Kidney (tissue), 14 donors: ENCODE data around the gene COL23A1. TPM values are rescaled to one million over a fixed set of nuclear protein-coding genes. Genes with fewer than 3 reads are reported as not detected.

Source experiments
- DNase-seq, 5 donors: peaks; one replicate each; pipeline ENCODE4 v3.0.0-alpha.2; 2013 to 2020
- FAIRE-seq: peaks from 2 replicates; lab custom pipeline; 2012; peaks lifted over from hg19 to GRCh38; lab: Jason Lieb, UNC
- H3K27ac ChIP-seq, 2 donors: one replicate each; pipeline ENCODE4 v1.7.0; 2013; ENCODE audit warnings: low read depth in 2 of 2, low read length in 2 of 2, inconsistent platforms in 1 of 2
- H3K27me3 ChIP-seq: one replicate; pipeline ENCODE4 v1.7.1; 2013; ENCODE audit warnings: low read length, inconsistent platforms; ENCODE audit not compliant: control insufficient read depth, insufficient read depth
- H3K36me3 ChIP-seq, 3 donors: one replicate each; pipeline versions ENCODE4 v1.7.0 to v1.7.1; 2013; ENCODE audit warnings: low read length in 3 of 3, control low read depth in 1 of 3, inconsistent platforms in 1 of 3; ENCODE audit not compliant: insufficient read depth in 3 of 3, control insufficient read depth in 2 of 3
- H3K4me1 ChIP-seq, 3 donors: one replicate each; pipeline versions ENCODE4 v1.7.0 to v1.7.1; 2013; ENCODE audit warnings: low read length in 3 of 3, inconsistent platforms in 1 of 3, low read depth in 1 of 3; ENCODE audit not compliant: control insufficient read depth in 2 of 3, insufficient read depth in 2 of 3
- H3K4me3 ChIP-seq, 3 donors: one replicate each; pipeline versions ENCODE4 v1.7.0 to v1.8.1; 2013; ENCODE audit warnings: low read length in 3 of 3, control low read depth in 1 of 3, inconsistent platforms in 1 of 3
- H3K9ac ChIP-seq, 3 donors: one replicate each; pipeline versions ENCODE4 v1.7.0 to v1.7.1; 2013; ENCODE audit warnings: low read length in 3 of 3, control low read depth in 1 of 3, inconsistent platforms in 1 of 3
- H3K9me3 ChIP-seq, 3 donors: one replicate each; pipeline versions ENCODE4 v1.7.0 to v1.7.1; 2013; ENCODE audit warnings: low read length in 3 of 3, control low read depth in 1 of 3, inconsistent platforms in 1 of 3; ENCODE audit not compliant: control insufficient read depth in 2 of 3, insufficient read depth in 1 of 3
- intact Hi-C: fragments of 100-400 bp; cut with DNase I; formaldehyde crosslinking; loops from one replicate; pipeline ENCODE4 v1.11.1; 2022
- polyA plus RNA-seq: library from polyadenylated mRNA; stranded (reverse); fragments of 350-450 nt; fragmentation: Illumina TruSeq; extraction: RNeasy Lipid Tissue Mini Kit (QIAGEN cat#74804); gene quantifications from one replicate; pipeline ENCODE4 v1.2.3, GENCODE V29; 2014; ENCODE audit warnings: low read depth, low replicate concordance; ENCODE audit not compliant: insufficient read depth
- total RNA-seq: library from RNA; stranded (reverse); fragmentation: NEBNext Ultra II Directional; extraction: Animal tissue kit (Norgen Biotek cat#: 25700); gene quantifications from one replicate; pipeline ENCODE4 v1.2.1, GENCODE V29; 2021
- TF ChIP-seq, protein P1 (sequence below): IDR thresholded peaks from 3 replicates; pipeline ENCODE4 v1.5.1; 2012; ENCODE audit warnings: mild to moderate bottlenecking, moderate library complexity, borderline replicate concordance; ENCODE audit not compliant: insufficient read depth; ENCODE audit errors: extremely low read depth
- donor health status: control.
- donor health status: control.
- donor health status: control.
- donor health status: control.
- donor health status: control.
- donor health status: DM: yes; HTN: yes; CAD: no.
- donor health status: Normal renal cell carcinoma (clear cell type).

Gene COL23A1
- total and polyA plus RNA-seq, 2 donors from 2014 or later: 4.1 to 8.7 TPM

DNA sequence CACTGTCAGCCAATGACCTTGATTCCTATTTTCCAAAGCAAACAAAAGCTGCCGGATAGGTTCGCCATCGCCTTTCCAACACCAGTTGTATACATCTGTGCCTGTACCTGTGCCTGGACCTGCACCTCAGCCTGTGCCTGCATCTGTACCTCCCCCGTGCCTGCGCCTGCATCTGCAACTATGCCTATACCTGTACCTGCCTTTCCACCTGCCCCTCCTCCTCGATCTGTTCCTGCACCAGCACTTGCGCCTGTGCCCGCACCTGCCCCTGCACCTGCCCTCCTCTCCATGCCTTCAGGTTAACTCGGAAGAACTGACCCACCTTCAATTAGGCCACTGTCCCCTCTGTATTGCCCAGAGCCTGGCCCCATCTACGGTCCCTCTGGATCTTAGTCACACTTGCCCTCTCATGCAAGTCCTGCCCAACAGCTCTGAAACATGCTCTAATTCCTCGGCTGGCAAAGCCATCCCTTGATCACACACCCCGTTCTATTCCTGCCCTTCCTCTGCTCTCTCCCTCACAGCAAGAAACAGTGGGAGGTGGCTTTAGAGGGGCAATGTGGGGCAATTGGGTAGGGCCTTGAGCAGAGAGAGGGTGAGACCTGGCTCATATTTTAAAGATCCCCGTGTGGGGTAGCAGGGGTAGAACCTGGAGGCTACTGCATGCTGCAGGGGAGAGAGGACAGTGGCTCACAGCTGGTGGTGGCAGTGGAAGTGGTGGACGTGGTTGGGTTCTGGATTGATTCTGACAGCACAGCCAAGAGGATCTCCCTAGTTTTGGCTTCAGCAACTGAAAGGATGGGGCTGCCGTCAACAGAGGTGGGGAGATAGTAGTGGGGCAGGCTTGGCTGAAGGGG lies 298.0 kb downstream of the COL23A1 start:
- Histone ChIP-seq H3K27me3 (no peaks in the 10 kb centered on the region), H3K9ac (no peak overlapping the region), H3K9me3 (peaks cover 0 to 2% (median 0%) of the 10 kb centered on the region in 3 donors), H3K4me1 (peaks cover 0 to 9% (median 8%) of the 10 kb centered on the region in 3 donors), H3K4me3 (no peak overlapping the region), H3K27ac (no peak overlapping the region), H3K36me3 (no peaks in the 10 kb centered on the region)
- TF ChIP-seq, protein P1, sequence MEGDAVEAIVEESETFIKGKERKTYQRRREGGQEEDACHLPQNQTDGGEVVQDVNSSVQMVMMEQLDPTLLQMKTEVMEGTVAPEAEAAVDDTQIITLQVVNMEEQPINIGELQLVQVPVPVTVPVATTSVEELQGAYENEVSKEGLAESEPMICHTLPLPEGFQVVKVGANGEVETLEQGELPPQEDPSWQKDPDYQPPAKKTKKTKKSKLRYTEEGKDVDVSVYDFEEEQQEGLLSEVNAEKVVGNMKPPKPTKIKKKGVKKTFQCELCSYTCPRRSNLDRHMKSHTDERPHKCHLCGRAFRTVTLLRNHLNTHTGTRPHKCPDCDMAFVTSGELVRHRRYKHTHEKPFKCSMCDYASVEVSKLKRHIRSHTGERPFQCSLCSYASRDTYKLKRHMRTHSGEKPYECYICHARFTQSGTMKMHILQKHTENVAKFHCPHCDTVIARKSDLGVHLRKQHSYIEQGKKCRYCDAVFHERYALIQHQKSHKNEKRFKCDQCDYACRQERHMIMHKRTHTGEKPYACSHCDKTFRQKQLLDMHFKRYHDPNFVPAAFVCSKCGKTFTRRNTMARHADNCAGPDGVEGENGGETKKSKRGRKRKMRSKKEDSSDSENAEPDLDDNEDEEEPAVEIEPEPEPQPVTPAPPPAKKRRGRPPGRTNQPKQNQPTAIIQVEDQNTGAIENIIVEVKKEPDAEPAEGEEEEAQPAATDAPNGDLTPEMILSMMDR: no peak
- no peak for FAIRE-seq
- intact Hi-C loops: no loop called here
- peak in 2 of 5 donors; percentile 28 to 40 for DNase-seq

DNA sequence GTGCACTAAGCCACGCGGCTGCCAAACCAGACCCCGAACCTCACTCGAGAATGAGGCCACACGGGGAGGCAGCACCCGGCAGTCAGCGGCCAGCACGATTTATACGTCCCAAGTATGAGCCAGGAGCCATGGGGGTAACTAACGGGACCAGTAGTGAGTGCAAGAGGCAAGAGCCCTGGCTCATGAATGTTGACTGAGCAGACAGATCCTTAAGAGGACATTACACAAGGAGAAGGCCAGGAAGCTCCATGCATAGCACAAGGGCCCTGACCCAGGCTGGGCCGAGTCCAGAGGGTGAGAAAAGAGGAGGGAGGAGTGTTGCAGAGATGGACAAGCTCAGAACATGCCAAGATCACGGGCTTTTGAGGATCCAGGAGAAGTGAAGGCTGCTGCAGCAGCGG lies 299.0 kb downstream of the COL23A1 start:
- Histone ChIP-seq H3K27me3 (no peaks in the 10 kb centered on the region), H3K36me3 (no peaks in the 10 kb centered on the region), H3K9ac (no peak overlapping the region), H3K4me3 (no peak overlapping the region), H3K27ac (no peak overlapping the region), H3K4me1 (peaks cover 0 to 9% (median 8%) of the 10 kb centered on the region in 3 donors), H3K9me3 (peaks cover 0 to 2% (median 0%) of the 10 kb centered on the region in 3 donors)
- intact Hi-C loops: no loop called here
- TF ChIP-seq, protein P1: no peak
- FAIRE-seq (no peak), DNase-seq (peak in 1 of 5 donors; percentile 48)

DNA sequence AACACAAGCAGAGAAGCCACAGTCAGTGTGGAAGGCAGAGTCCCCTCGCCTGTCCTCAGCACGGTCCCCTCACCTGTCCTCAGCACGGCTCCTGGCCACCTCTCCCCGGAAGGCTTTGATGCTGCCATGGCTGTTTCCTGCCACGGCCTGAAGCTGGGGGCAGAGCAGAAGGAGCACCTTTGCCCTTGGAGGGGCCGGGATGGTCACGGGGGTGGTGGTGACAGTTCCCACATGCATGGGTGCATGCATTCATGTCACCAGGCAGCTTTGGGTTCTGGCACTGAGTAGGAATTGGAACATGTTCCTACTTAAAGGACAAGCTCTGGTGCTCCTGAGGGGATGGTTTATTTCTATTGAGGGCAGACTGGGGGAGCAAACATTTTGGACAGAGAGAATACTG lies 299.8 kb downstream of the COL23A1 start:
- no peaks in the 10 kb centered on the region for H3K27me3 ChIP-seq
- H3K4me3 ChIP-seq: no peak overlapping the region
- no peaks in the 10 kb centered on the region for H3K36me3 ChIP-seq
- no peak for FAIRE-seq
- H3K27ac ChIP-seq: no peak overlapping the region
- TF ChIP-seq, protein P1: no peak
- no peak overlapping the region for H3K9ac ChIP-seq
- peak in 1 of 5 donors; percentile 66 for DNase-seq
- peaks cover 0 to 9% (median 8%) of the 10 kb centered on the region in 3 donors for H3K4me1 ChIP-seq
- peaks cover 0 to under 1% (median 0%) of the 10 kb centered on the region in 3 donors for H3K9me3 ChIP-seq
- intact Hi-C loops: no loop called here
